ENCODE results near the gene TRIM63.
A peak's percentile ranks its signal among the peaks of the same experiment; 100 is the strongest.

Gene TRIM63

GRCh38 chr1:26050248-26050640 is 17.2 kb downstream of the TRIM63 start:
- Mint-ChIP-seq H3K36me3 (no peaks in the 10 kb centered on the region), H3K4me3 (no peak overlapping the region), H3K27ac (no peak overlapping the region), H3K9me3 (no peaks in the 10 kb centered on the region), H3K4me1 (peaks cover under 1% of the 10 kb centered on the region), H3K27me3 (peaks cover 71% of the 10 kb centered on the region)
- ATAC-seq = no peak

GRCh38 chr1:26049531-26050247 is 17.7 kb downstream of the TRIM63 start:
- Mint-ChIP-seq H3K27me3 (peaks cover 71% of the 10 kb centered on the region), H3K4me3 (no peak overlapping the region), H3K27ac (no peak overlapping the region), H3K4me1 (peaks cover 4% of the 10 kb centered on the region), H3K36me3 (no peaks in the 10 kb centered on the region), H3K9me3 (no peaks in the 10 kb centered on the region)
- ATAC-seq = no peak

GRCh38 chr1:26047278-26047874 is 20.1 kb downstream of the TRIM63 start:
- Mint-ChIP-seq H3K9me3 (no peaks in the 10 kb centered on the region), H3K4me1 (peaks cover 4% of the 10 kb centered on the region), H3K4me3 (no peak overlapping the region), H3K27me3 (peaks cover 76% of the 10 kb centered on the region), H3K36me3 (no peaks in the 10 kb centered on the region), H3K27ac (no peak overlapping the region)
- ATAC-seq = no peak

DNA sequence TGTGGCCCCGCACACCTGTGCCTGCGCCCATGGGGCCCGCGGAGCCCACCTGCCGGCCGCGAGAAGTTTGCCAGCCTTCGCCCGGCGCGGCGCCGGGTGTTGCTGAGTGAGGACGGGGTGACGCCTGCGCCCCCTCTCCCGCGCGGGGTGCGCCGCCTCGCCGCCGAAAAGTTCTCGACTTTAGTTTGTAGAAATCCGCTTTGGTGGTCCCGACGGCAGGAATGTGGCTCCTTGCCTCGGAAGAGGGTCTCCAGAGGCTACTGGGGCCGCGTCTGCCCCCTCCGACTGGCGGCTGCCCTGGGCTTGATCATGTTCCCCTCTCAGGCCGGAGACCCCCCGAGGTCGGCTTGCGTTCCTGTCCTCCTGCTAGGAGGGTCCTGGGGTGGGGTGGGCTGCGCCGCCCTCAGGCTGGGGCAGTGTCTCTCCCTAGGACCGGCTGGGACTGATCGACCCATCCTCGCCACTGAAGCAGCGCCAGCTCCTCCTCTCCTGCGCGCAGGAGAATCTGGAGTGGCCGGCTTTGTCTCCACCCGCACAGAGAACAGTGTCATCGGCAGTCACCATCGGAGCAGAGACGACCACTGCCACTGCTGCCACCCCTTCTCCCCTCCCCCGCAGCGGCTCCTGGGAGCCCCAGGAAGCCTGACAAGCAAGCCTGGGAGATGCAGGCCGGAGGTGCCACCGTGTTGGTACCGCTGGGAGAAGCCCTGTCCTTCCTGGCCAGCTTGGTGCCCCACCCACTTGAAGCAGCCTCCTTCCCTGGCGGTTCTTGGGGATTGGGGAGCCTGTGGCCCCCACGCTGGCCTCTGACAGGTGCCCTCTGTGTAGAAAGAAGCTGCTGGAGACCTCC is 21.0 kb downstream of the TRIM63 start:
- Mint-ChIP-seq H3K36me3 (no peaks in the 10 kb centered on the region), H3K27me3 (peaks cover 76% of the 10 kb centered on the region), H3K27ac (no peak overlapping the region), H3K9me3 (no peaks in the 10 kb centered on the region), H3K4me3 (peak overlapping the region; percentile 31), H3K4me1 (peaks cover 4% of the 10 kb centered on the region)
- no peak for ATAC-seq

DNA sequence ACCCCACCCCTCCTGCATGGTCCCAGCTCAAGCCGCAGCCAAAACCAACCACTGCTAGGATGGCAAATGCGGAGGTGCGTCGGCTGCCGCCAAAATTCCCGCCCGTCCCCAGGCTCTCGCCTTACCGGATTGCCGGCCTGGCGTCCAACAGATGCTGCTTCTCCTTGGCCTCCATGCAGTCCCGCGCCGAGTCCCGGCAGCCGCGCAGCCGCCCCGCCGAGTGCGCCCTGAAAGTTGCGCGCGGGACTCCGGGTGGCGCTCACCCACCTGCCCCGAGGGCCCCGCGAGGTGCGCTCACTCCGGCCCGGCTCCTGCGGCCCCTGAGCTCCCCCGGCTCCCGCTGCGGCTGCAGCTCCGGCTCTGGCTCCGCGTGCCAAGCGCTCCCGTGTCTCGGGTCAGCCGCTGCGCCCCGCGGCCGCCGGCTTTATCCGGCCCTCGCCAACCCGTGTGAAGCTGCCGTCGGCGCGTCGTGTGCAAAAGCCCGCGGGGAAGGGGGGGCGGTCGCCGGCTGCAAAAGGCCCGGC is 21.6 kb downstream of the TRIM63 start, which contains the start of gene SLC30A2:
Gene SLC30A2, minus strand, starts transcription at position 397 of the 524 bp plus-strand sequence. Its CDS starts 222 bp downstream, at position 175.
- no peaks in the 10 kb centered on the region for H3K9me3 Mint-ChIP-seq
- ATAC-seq = no peak
- H3K27ac Mint-ChIP-seq = no peak within 1 kb of the TSS
- peaks cover 70% of the 10 kb centered on the region for H3K27me3 Mint-ChIP-seq
- peaks cover 4% of the 10 kb centered on the region for H3K4me1 Mint-ChIP-seq
- no peaks in the 10 kb centered on the region for H3K36me3 Mint-ChIP-seq
- peak within 1 kb of the TSS; percentile 31 for H3K4me3 Mint-ChIP-seq

DNA sequence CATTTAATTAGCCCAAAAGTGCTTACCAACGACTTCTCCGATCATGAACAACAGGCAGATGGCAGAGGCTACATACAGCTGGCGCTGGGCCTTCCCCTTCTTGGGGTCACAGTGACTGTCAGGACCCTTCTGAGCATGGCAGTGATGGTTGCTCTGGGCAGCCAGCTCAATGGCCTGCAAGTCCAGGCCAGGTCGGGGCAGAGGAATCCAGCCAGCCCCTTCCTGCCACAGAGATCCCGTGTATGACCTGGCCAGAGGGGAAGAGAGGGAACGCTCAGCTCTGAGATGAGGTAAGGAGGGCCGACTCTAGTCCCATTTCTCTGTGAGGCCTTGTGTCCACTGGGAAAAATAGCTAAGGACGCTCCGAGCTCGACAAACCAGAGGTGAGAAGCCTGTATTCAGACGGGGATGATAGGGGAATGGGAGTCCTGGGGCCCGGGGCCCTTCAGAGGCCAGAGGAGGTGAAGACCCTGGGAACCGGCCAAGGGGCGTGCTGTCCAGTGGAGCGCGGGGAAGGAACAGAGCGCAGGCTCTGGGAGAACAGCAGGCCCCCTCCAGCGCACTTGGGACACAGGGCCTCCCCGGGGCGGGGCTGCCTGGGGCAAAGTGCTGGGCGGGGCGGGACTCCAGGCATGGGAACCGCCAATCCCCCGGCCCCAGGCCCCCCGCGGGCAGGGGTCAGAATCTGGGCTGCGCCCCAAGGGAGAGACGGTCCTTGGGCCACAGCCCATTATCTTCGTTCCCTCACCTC is 22.3 kb downstream of the TRIM63 start:
- no peak overlapping the region for H3K27ac Mint-ChIP-seq
- H3K4me3 Mint-ChIP-seq = no peak overlapping the region
- peaks cover 64% of the 10 kb centered on the region for H3K27me3 Mint-ChIP-seq
- H3K36me3 Mint-ChIP-seq = no peaks in the 10 kb centered on the region
- ATAC-seq = no peak
- peaks cover 4% of the 10 kb centered on the region for H3K4me1 Mint-ChIP-seq
- H3K9me3 Mint-ChIP-seq = no peaks in the 10 kb centered on the region

- peaks cover 56% of the 10 kb centered on the region for H3K27me3 Mint-ChIP-seq
- no peak overlapping the region for H3K4me3 Mint-ChIP-seq
- H3K27ac Mint-ChIP-seq = no peak overlapping the region
- no peak for ATAC-seq
- no peaks in the 10 kb centered on the region for H3K9me3 Mint-ChIP-seq
- H3K4me1 Mint-ChIP-seq = peaks cover 4% of the 10 kb centered on the region
- H3K36me3 Mint-ChIP-seq = no peaks in the 10 kb centered on the region
These were observed 23.0 kb downstream of the TRIM63 start for GRCh38 chr1:26044414-26044813.

DNA sequence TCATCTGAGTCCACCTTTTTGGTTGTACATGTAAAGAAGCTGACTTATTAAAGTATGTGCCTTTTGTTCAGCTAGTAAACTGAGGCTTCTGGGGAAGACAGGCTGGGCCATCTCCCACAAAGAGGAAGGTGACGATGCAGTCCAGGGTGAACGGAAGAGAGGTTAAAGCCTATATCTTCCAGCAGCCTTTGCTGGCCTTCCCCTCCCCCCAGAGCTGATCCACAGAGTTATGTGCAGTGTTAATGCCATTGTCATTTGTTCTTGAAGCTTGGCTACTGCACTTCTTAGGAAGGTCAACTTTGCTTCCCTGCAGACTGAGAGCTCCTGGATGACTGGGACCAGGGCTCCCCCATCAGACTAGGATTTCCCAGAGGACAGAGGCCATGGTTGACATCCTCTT is 23.7 kb downstream of the TRIM63 start:
- no peak overlapping the region for H3K27ac Mint-ChIP-seq
- ATAC-seq = no peak
- H3K27me3 Mint-ChIP-seq = peaks cover 50% of the 10 kb centered on the region
- H3K4me3 Mint-ChIP-seq = no peak overlapping the region
- H3K36me3 Mint-ChIP-seq = no peaks in the 10 kb centered on the region
- H3K9me3 Mint-ChIP-seq = no peaks in the 10 kb centered on the region
- peaks cover 4% of the 10 kb centered on the region for H3K4me1 Mint-ChIP-seq

DNA sequence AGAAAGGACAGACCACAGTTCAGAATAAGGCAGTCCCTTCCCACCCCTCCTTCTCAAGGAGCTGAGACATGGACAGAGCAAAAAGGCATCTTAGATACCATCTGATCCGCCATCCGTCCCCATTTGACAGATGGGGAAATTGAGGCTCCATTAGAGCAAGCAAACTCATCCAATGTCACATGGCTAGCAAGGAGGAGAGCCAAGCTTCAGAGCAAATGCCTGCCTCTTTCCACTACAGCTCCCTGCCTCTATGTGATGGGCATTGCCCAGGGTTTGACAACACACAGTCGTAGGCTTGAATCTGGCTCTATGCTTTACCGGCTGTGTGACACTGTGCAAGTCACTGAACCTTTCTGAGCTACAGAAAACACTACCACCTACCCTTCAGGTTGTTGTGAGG is 25.5 kb downstream of the TRIM63 start:
- ATAC-seq = no peak
- Mint-ChIP-seq H3K9me3 (no peaks in the 10 kb centered on the region), H3K36me3 (no peaks in the 10 kb centered on the region), H3K27me3 (peaks cover 38% of the 10 kb centered on the region), H3K27ac (no peak overlapping the region), H3K4me3 (no peak overlapping the region), H3K4me1 (peaks cover 4% of the 10 kb centered on the region)

DNA sequence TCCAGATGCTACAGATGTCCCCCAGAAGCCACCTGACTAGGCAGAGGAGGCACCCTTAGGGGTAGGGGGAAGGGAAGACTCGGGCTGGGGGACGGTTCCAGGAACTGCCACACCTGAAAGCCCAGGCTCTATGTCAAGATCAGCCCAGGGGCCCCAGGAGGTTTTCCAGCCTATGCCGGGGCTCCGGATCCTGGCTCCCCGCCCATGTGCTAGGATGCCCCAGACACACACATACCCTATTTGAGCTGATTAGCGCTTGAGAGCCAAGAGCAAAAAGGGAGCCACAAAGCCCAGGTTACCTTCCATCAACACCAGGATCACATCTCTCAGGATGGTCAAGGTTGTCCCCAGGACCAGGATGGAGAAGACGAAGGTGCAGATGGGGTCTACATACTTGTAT is 26.0 kb downstream of the TRIM63 start:
- Mint-ChIP-seq H3K9me3 (no peaks in the 10 kb centered on the region), H3K4me3 (no peak overlapping the region), H3K27me3 (peaks cover 37% of the 10 kb centered on the region), H3K27ac (no peak overlapping the region), H3K36me3 (no peaks in the 10 kb centered on the region), H3K4me1 (peaks cover 8% of the 10 kb centered on the region)
- no peak for ATAC-seq

DNA sequence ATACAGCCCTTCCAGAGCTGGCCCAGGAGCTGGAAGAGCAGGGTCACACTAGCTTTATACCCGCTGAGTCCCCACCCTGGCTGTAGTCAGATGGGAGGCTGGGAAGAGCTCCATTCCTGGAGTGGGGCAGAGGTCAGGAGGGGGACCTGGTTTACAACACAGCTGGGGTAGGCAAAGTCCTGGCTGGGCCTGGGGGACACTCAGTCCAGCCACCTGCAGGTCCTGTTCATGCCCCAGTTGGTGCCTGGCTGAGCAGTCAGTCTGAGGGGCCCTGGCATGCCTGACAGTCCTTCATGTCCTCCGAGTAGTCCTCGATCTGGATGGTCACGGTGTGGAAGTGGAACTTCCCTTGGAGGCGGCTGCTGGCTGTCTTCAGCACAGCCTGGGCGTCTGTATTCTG is 28.5 kb downstream of the TRIM63 start:
- H3K4me3 Mint-ChIP-seq = no peak overlapping the region
- H3K4me1 Mint-ChIP-seq = peaks cover 25% of the 10 kb centered on the region
- no peaks in the 10 kb centered on the region for H3K36me3 Mint-ChIP-seq
- no peak overlapping the region for H3K27ac Mint-ChIP-seq
- peaks cover 31% of the 10 kb centered on the region for H3K27me3 Mint-ChIP-seq
- no peaks in the 10 kb centered on the region for H3K9me3 Mint-ChIP-seq
- no peak for ATAC-seq

DNA sequence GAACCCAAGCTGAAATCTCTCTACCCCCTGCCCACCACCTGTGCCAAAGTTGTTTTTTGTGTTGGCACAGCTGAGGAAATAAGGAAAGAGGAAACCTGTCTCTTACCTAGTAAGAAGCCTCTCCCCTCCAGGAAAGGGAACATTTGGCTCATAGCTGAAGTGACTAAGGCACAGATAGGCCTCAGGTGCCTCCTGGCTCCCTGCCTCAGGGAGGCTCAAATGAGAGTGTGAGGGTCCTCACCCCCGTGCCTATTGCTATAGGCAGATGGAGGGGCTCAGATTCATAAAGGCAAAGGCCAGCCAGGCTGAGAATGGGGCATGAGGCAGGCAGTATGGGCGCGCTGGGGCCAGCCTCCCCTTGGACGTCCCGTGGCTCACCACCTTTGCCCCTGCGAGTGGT is 29.0 kb downstream of the TRIM63 start:
- H3K9me3 Mint-ChIP-seq = no peaks in the 10 kb centered on the region
- H3K4me1 Mint-ChIP-seq = peaks cover 25% of the 10 kb centered on the region
- ATAC-seq = no peak
- H3K36me3 Mint-ChIP-seq = no peaks in the 10 kb centered on the region
- H3K27me3 Mint-ChIP-seq = peaks cover 31% of the 10 kb centered on the region
- H3K27ac Mint-ChIP-seq = no peak overlapping the region
- H3K4me3 Mint-ChIP-seq = no peak overlapping the region

GRCh38 chr1:26037904-26038303 is 29.5 kb downstream of the TRIM63 start:
- no peak for ATAC-seq
- Mint-ChIP-seq H3K27me3 (peaks cover 27% of the 10 kb centered on the region), H3K4me3 (no peak overlapping the region), H3K36me3 (no peaks in the 10 kb centered on the region), H3K9me3 (no peaks in the 10 kb centered on the region), H3K4me1 (peaks cover 25% of the 10 kb centered on the region), H3K27ac (no peak overlapping the region)

GRCh38 chr1:26036756-26037281 is 30.6 kb downstream of the TRIM63 start:
- peaks cover 25% of the 10 kb centered on the region for H3K4me1 Mint-ChIP-seq
- peaks cover 27% of the 10 kb centered on the region for H3K27me3 Mint-ChIP-seq
- ATAC-seq = no peak
- H3K9me3 Mint-ChIP-seq = no peaks in the 10 kb centered on the region
- no peaks in the 10 kb centered on the region for H3K36me3 Mint-ChIP-seq
- no peak overlapping the region for H3K4me3 Mint-ChIP-seq
- peak overlapping the region; percentile 71 for H3K27ac Mint-ChIP-seq
